ENCODE measurements around the gene RPRD1B. TPM values are rescaled to one million over a fixed set of nuclear protein-coding genes. Genes with fewer than 3 reads are reported as not detected.

Gene RPRD1B
- total RNA-seq, 2 donors from 2014 or later, result 60.1 to 75.8 TPM

DNA sequence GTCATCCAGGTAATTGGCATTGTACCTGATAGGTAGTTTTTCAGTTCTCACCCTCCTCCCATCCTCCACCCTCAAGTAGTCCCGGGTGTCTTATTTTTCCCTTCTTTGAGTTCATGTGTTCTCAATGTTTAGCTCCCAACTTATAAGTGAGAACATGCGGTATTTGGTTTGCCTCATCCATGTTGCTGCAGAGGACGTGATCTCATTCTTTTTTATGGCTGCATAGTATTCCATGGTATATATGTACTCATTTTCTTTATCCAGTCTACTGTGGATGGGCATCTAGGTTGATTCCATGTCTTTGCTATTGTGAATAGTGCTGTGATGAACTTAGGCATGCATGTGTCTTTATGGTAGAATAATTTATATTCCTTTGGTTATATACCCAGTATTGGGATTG lies 45.8 kb downstream of the RPRD1B start:
- Histone ChIP-seq H3K4me1 (peaks cover 0 to 49% of the 10 kb centered on the region in 2 donors), H3K27me3 (no peaks in the 10 kb centered on the region), H3K36me3 (peaks cover 23% of the 10 kb centered on the region), H3K9me3 (no peaks in the 10 kb centered on the region), H3K27ac (peak overlapping the region in 1 of 2 donors; percentile 90), H3K4me3 (no peak overlapping the region)
- TF ChIP-seq, protein P1, sequence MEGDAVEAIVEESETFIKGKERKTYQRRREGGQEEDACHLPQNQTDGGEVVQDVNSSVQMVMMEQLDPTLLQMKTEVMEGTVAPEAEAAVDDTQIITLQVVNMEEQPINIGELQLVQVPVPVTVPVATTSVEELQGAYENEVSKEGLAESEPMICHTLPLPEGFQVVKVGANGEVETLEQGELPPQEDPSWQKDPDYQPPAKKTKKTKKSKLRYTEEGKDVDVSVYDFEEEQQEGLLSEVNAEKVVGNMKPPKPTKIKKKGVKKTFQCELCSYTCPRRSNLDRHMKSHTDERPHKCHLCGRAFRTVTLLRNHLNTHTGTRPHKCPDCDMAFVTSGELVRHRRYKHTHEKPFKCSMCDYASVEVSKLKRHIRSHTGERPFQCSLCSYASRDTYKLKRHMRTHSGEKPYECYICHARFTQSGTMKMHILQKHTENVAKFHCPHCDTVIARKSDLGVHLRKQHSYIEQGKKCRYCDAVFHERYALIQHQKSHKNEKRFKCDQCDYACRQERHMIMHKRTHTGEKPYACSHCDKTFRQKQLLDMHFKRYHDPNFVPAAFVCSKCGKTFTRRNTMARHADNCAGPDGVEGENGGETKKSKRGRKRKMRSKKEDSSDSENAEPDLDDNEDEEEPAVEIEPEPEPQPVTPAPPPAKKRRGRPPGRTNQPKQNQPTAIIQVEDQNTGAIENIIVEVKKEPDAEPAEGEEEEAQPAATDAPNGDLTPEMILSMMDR (IDR thresholded peaks at IDR 0.05), result no peak
- DNase-seq (ENCODE audit: low spot score), result no peak

DNA sequence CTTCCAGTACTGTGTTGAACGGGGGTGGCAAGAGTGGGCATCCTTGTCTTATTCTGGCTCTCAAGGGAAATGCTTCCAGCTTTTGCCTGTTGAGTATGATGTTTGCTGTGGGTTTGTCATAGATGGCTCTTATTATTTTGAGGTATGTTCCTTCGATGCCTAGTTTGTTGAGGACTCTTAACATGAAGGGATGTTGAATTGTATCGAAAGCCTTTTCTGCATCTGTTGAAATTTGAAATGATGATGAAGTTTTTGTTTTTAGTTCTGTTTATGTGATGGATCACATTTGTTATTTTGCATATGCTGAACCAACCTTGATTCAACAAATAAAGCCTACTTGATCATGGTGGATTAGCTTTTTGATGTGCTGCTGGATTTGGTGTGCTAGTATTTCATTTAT lies 48.0 kb downstream of the RPRD1B start:
- TF ChIP-seq, protein P1 (IDR thresholded peaks at IDR 0.05), result no peak
- Histone ChIP-seq H3K36me3 (peaks cover 23% of the 10 kb centered on the region), H3K9me3 (no peaks in the 10 kb centered on the region), H3K27me3 (no peaks in the 10 kb centered on the region), H3K4me1 (peaks cover 0 to 37% of the 10 kb centered on the region in 2 donors), H3K4me3 (no peak overlapping the region), H3K27ac (peak overlapping the region in 1 of 2 donors; percentile 84)
- no peak for DNase-seq (ENCODE audit: low spot score)

DNA sequence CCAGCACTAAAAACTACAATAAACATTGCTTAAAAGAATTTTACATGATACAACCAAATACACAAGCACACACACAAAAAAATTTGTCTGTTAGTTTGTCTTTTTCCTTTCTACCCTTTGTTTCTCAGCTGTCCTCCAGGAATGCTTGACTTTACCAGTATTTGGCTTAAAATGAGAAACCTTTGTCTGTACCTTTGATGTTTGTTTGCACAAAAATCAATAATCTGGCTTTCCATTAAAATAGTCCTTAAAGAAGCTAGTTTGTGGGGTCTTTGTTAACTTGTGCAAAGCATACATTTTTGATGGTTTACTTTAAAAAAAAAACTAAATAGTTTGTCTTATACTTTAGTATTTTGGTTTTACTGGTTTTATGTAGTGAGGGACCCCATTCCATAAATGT lies 49.3 kb downstream of the RPRD1B start:
- Histone ChIP-seq H3K27me3 (no peaks in the 10 kb centered on the region), H3K4me1 (peaks cover 0 to 35% of the 10 kb centered on the region in 2 donors), H3K4me3 (no peak overlapping the region), H3K36me3 (peaks cover 14% of the 10 kb centered on the region), H3K9me3 (no peaks in the 10 kb centered on the region), H3K27ac (peak overlapping the region; percentile 84)
- TF ChIP-seq, protein P1 (IDR thresholded peaks at IDR 0.05), result no peak
- no peak for DNase-seq (ENCODE audit: low spot score)

DNA sequence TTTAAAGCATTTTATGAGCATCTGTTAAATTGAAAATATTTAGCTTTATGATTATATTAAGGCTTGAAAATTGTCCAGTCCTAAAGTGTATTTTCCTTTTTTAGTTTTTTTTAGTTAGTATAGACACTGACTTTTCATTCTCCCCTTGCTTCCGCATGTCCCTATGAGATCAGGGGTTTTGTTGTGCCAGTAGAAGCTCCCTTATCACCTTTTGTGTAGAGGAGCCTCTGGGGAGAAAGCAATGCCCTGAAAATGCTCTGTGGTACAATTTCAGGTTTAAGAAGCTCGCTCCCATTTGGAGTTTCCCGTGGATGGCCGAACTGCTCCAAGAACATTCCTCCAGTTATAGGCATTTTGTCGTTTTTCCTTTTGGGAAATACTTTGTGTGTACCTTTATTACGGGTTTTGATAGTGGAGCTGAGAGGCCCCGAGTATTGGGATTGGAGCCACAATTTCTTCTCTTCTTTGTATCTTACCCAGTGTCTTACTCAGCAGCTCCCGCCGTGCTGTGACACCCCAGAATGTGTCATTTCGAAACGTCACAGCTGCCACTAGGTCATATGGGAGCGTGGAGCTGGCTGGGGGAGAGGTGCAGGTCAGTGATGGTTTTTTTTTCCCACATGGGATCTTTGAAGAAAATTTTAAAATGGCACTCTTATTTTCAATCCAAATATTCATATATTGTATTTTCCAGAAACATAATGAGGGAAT lies 49.9 kb downstream of the RPRD1B start:
- H3K9me3 ChIP-seq, result no peaks in the 10 kb centered on the region
- peaks cover 20% of the 10 kb centered on the region for H3K36me3 ChIP-seq
- TF ChIP-seq, protein P1 (IDR thresholded peaks at IDR 0.05), result no peak
- H3K27me3 ChIP-seq, result no peaks in the 10 kb centered on the region
- no peak for DNase-seq (ENCODE audit: low spot score)
- H3K4me3 ChIP-seq, result no peak overlapping the region
- H3K27ac ChIP-seq, result peak overlapping the region; percentile 84
- peaks cover 0 to 29% of the 10 kb centered on the region in 2 donors for H3K4me1 ChIP-seq

DNA sequence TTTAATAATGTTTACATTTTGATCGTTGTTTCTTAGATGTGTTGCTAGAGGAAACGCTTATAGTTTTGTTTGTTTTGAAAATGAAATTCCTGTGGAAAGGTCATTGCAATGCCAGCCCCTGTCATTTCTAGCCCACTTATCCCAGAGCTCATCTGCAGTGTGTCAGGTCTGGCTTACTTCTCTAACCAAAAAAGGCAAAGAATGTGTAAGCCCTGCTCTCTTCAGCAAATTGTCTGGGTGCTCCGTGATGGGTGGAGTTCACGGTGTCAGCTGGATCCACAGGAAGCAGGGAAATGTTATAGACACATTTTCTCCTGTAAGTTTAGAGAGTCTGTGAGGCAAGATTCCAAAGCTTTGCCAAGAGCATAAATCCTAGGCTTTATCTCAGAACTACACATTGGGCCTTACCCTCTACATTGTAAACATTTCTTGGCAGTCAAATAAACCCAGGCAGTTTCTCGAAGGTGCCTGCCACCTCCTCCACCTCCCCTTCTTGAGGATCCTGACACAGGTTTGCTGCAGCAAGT lies 50.9 kb downstream of the RPRD1B start:
- H3K27ac ChIP-seq, result peak overlapping the region; percentile 84

More for the DNA sequence above, 50.9 kb downstream of the RPRD1B start:
- no peak for DNase-seq (ENCODE audit: low spot score)
- TF ChIP-seq, protein P1 (IDR thresholded peaks at IDR 0.05), result no peak
- Histone ChIP-seq H3K4me1 (peaks cover 0 to 35% of the 10 kb centered on the region in 2 donors), H3K9me3 (no peaks in the 10 kb centered on the region), H3K36me3 (peaks cover 22% of the 10 kb centered on the region), H3K27me3 (no peaks in the 10 kb centered on the region), H3K4me3 (peak overlapping the region; percentile 0 to 9)
